Gastrocnemius medialis (tissue), 4 donors: Measurements from ENCODE around the gene SLC7A14. TPM values are rescaled to one million over a fixed set of nuclear protein-coding genes. Genes with fewer than 3 reads are reported as not detected.

Source experiments
- ATAC-seq, 2 donors: fragments of 150-250 bp; one replicate each; pipeline ENCODE4 v1.9.1; 2016
- DNase-seq, 2 donors: peaks; one replicate each; pipeline ENCODE4 v3.0.0-alpha.2; 2019
- H3K27ac ChIP-seq, 4 donors: fragments of 200-600 bp; sonication (generic); 1 replicate in 1 of 4; 2 replicates in 3 of 4; pipeline ENCODE4 v1.5.1; 2016 to 2018; ENCODE audit warnings: mild to moderate bottlenecking in 2 of 4, moderate library complexity in 1 of 4
- H3K27me3 ChIP-seq, 3 donors: fragments of 200-600 bp; sonication (generic) in 2 of 3; 1 replicate in 1 of 3; 2 replicates in 2 of 3; pipeline versions ENCODE4 v1.5.1 to v1.6.0; 2016 to 2019; ENCODE audit warnings: mild to moderate bottlenecking in 1 of 3, moderate library complexity in 1 of 3
- H3K36me3 ChIP-seq, 2 donors: fragments of 200-600 bp; sonication (generic) in 1 of 2; one replicate each; pipeline ENCODE4 v1.5.1; 2017 to 2018
- H3K4me1 ChIP-seq, 2 donors: fragments of 200-600 bp; sonication (generic) in 1 of 2; one replicate each; pipeline ENCODE4 v1.5.1; 2016 to 2017; ENCODE audit warnings: mild to moderate bottlenecking in 2 of 2
- H3K4me3 ChIP-seq, 4 donors: fragments of 200-600 bp; sonication (generic) in 3 of 4; 1 replicate in 1 of 4; 2 replicates in 3 of 4; pipeline ENCODE4 v1.5.1; 2016 to 2019; ENCODE audit warnings: mild to moderate bottlenecking in 2 of 4
- H3K9me3 ChIP-seq, 3 donors: fragments of 200-600 bp; sonication (generic) in 2 of 3; 1 replicate in 1 of 3; 2 replicates in 2 of 3; pipeline ENCODE4 v1.5.1; 2016 to 2019
- CTCF ChIP-seq, 5 experiments: fragments of 450-650 bp in 3 of 5; fragments of 200-600 bp in 2 of 5; sonication (generic) in 2 of 5; IDR thresholded peaks in 4 of 5; conservative IDR thresholded peaks in 1 of 5; 1 replicate in 4 of 5; 2 replicates in 1 of 5; pipeline ENCODE4 v1.5.1; 2016 to 2019; ENCODE audit warnings: antibody characterized with exemption in 5 of 5, mild to moderate bottlenecking in 3 of 5, moderate library complexity in 3 of 5
- POLR2A ChIP-seq, 2 donors: fragments of 450-650 bp; IDR thresholded peaks; one replicate each; pipeline ENCODE4 v1.6.1; 2017; ENCODE audit warnings: antibody characterized with exemption in 2 of 2, mild to moderate bottlenecking in 2 of 2, moderate library complexity in 2 of 2
- in situ Hi-C, 4 donors: fragments of 200-750 bp; cut with MboI; loops; one replicate each; pipeline versions ENCODE4 v1.15.0 to v1.8.0; 2017; ENCODE audit warnings: low sequenced_read_pairs in 4 of 4
- intact Hi-C: fragments of 100-400 bp; cut with DNase I; formaldehyde crosslinking; loops from one replicate; pipeline ENCODE4 v1.15.1; 2023; ENCODE audit warnings: low total_unique reads
- total RNA-seq, 4 donors: library from RNA; depleted of rRNA; stranded (reverse); fragments of >200 nt; gene quantifications; one replicate each; pipeline versions ENCODE4 v1.1.0 to v1.2.3, GENCODE V29; 2016

The SLC7A14 gene
- total RNA-seq, 4 donors from 2014 or later, result 0.02 TPM; not detected in 3

- ATAC-seq (no peak), DNase-seq (no peak)
Observed at GRCh38 chr3:170418422-170419398, 167.2 kb downstream of the SLC7A14 start, which contains the start of gene CLDN11. Gene CLDN11, plus strand, starts transcription at chr3:170418868. Its CDS starts 199 bp downstream, at chr3:170419067.

GRCh38 chr3:170417090-170417489 is 168.8 kb downstream of the SLC7A14 start:
- in situ Hi-C loops, result loop anchor here (10.0 to 25.0 kb wide), 4 partner anchors 102 to 398 kb away; no protein-coding TSS in a partner anchor
- ATAC-seq (no peak), DNase-seq (no peak)
- H3K4me3 ChIP-seq, result no peak overlapping the region
- no peaks in the 10 kb centered on the region for H3K36me3 ChIP-seq
- H3K4me1 ChIP-seq, result peaks cover 0 to 9% of the 10 kb centered on the region in 2 donors
- H3K9me3 ChIP-seq, result no peaks in the 10 kb centered on the region
- no peak overlapping the region for H3K27ac ChIP-seq
- intact Hi-C loops, result no loop called here
- TF ChIP-seq CTCF (IDR thresholded peaks at IDR 0.05 in 4 of 5, conservative IDR thresholded peaks at IDR 0.05 in 1 of 5) (no peak), POLR2A (IDR thresholded peaks at IDR 0.05) (no peak)
- peaks cover 27 to 36% (median 31%) of the 10 kb centered on the region in 3 donors for H3K27me3 ChIP-seq

More at GRCh38 chr3:170418422-170419398, 167.2 kb downstream of the SLC7A14 start, which contains the start of gene CLDN11:
- peaks cover 0 to 9% of the 10 kb centered on the region in 2 donors for H3K4me1 ChIP-seq
- intact Hi-C loops (no loop called here), in situ Hi-C loops (loop anchor here (10.0 to 25.0 kb wide), 4 partner anchors 104 to 396 kb away; no protein-coding TSS in a partner anchor)
- peaks cover 27 to 36% (median 31%) of the 10 kb centered on the region in 3 donors for H3K27me3 ChIP-seq
- peak within 1 kb of the TSS in 1 of 4 donors; percentile 0 for H3K27ac ChIP-seq
- H3K9me3 ChIP-seq, result no peaks in the 10 kb centered on the region
- H3K4me3 ChIP-seq, result peak within 1 kb of the TSS; percentile 31 to 64 (median 52)
- no peak for TF ChIP-seq CTCF (IDR thresholded peaks at IDR 0.05 in 4 of 5, conservative IDR thresholded peaks at IDR 0.05 in 1 of 5)
- TF ChIP-seq POLR2A (IDR thresholded peaks at IDR 0.05), result peak in 1 of 2 donors; percentile 42
- no peaks in the 10 kb centered on the region for H3K36me3 ChIP-seq

GRCh38 chr3:170414202-170414663 is 171.6 kb downstream of the SLC7A14 start:
- in situ Hi-C loops (loop anchor here (5.0 to 25.0 kb wide), 6 partner anchors 99 to 401 kb away; no protein-coding TSS in a partner anchor), intact Hi-C loops (loop anchor here (1.0 to 5.0 kb wide), 3 partner anchors 57 to 277 kb away; partner anchors contain the start of gene SKIL)
- DNase-seq (no peak), ATAC-seq (peak in 1 of 2 donors; percentile 36)
- TF ChIP-seq POLR2A (IDR thresholded peaks at IDR 0.05), result no peak
- TF ChIP-seq CTCF (IDR thresholded peaks at IDR 0.05 in 4 of 5, conservative IDR thresholded peaks at IDR 0.05 in 1 of 5), result peak; percentile 50 to 82 (median 63)
- no peaks in the 10 kb centered on the region for H3K36me3 ChIP-seq
- H3K9me3 ChIP-seq, result no peaks in the 10 kb centered on the region
- peaks cover 18 to 28% (median 23%) of the 10 kb centered on the region in 3 donors for H3K27me3 ChIP-seq
- H3K4me1 ChIP-seq, result peaks cover 0 to 5% of the 10 kb centered on the region in 2 donors
- no peak overlapping the region for H3K4me3 ChIP-seq
- no peak overlapping the region for H3K27ac ChIP-seq

GRCh38 chr3:170413291-170413690 is 172.6 kb downstream of the SLC7A14 start:
- Histone ChIP-seq H3K9me3 (no peaks in the 10 kb centered on the region), H3K4me1 (no peaks in the 10 kb centered on the region), H3K27ac (no peak overlapping the region), H3K36me3 (no peaks in the 10 kb centered on the region), H3K27me3 (peaks cover 11 to 20% (median 13%) of the 10 kb centered on the region in 3 donors), H3K4me3 (no peak overlapping the region)
- in situ Hi-C loops, result loop anchor here (5.0 to 25.0 kb wide), 6 partner anchors 98 to 402 kb away; no protein-coding TSS in a partner anchor
- TF ChIP-seq POLR2A (IDR thresholded peaks at IDR 0.05) (no peak), CTCF (IDR thresholded peaks at IDR 0.05 in 4 of 5, conservative IDR thresholded peaks at IDR 0.05 in 1 of 5) (no peak)
- ATAC-seq, result no peak
- no peak for DNase-seq
- intact Hi-C loops, result loop anchor here (5.0 kb wide), 1 partner anchor 56 kb away; the partner anchor contains the start of gene SKIL
